Loucy (cell line): Measurements from ENCODE around the gene GJA3.

Experiments
- EZH2phosphoT487 ChIP-seq: fragments of 200-600 bp; IDR thresholded peaks from 2 replicates; pipeline ENCODE4 v1.6.1; 2018; ENCODE audit warnings: antibody characterized with exemption, mild to moderate bottlenecking, moderate library complexity, borderline replicate concordance
- TF ChIP-seq, protein P1 (sequence below): fragments of 200-600 bp; sonication (generic); conservative IDR thresholded peaks from 2 replicates; pipeline ENCODE4 v1.5.1; 2014; ENCODE audit warnings: mild to moderate bottlenecking, antibody characterized with exemption, low read length

DNA sequence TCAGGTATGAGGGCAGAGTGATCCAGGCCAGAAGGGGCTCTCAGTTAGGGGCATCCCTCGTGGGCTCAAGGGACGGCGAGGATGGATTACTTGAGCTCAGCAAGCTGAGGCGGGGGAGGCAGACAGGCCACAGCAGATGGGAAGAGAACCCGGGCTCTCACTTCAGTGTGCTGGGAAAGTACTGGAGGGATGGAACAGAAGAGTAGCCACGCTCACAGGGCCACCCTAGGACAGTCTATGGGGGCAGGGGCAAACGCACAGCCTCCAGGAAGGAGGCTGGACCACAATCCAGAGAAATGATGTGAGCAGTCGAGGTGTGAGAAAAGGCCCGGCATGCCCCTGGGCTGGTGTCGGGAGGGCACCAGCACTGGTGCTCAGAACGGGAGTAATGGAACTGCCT is 9.2 kb downstream of the GJA3 start:
- TF ChIP-seq, protein P1, sequence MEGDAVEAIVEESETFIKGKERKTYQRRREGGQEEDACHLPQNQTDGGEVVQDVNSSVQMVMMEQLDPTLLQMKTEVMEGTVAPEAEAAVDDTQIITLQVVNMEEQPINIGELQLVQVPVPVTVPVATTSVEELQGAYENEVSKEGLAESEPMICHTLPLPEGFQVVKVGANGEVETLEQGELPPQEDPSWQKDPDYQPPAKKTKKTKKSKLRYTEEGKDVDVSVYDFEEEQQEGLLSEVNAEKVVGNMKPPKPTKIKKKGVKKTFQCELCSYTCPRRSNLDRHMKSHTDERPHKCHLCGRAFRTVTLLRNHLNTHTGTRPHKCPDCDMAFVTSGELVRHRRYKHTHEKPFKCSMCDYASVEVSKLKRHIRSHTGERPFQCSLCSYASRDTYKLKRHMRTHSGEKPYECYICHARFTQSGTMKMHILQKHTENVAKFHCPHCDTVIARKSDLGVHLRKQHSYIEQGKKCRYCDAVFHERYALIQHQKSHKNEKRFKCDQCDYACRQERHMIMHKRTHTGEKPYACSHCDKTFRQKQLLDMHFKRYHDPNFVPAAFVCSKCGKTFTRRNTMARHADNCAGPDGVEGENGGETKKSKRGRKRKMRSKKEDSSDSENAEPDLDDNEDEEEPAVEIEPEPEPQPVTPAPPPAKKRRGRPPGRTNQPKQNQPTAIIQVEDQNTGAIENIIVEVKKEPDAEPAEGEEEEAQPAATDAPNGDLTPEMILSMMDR = no peak
- TF ChIP-seq EZH2phosphoT487 = no peak
